GM23338 (cell line): ENCODE results near the gene RPA1. TPM values are rescaled to one million over a fixed set of nuclear protein-coding genes. Genes with fewer than 3 reads are reported as not detected.

Experiments used
- ATAC-seq: fragments of 200-7000 bp; cut with Tn5 transposase; 3 replicates; pipeline ENCODE4 v1.9.1; 2020
- DNase-seq: peaks from one replicate; pipeline ENCODE4 v3.0.0-alpha.2; 2015; ENCODE audit warnings: low spot score
- H2AFZ ChIP-seq: fragments of 200-600 bp; sonication (generic); 2 replicates; pipeline ENCODE4 v1.8.0; 2016; ENCODE audit warnings: antibody characterized with exemption, mild to moderate bottlenecking, moderate library complexity
- H3F3A ChIP-seq: fragments of 200-600 bp; sonication (generic); replicated peaks from 2 replicates; pipeline ENCODE4 v1.8.0; 2017; ENCODE audit warnings: antibody characterized with exemption, mixed run types, low read depth
- H3K27ac ChIP-seq: fragments of 200-600 bp; sonication (generic); 2 replicates; pipeline ENCODE4 v1.6.1; 2016; ENCODE audit warnings: low read depth
- H3K27me3 ChIP-seq: fragments of 200-600 bp; sonication (generic); 2 replicates; pipeline ENCODE4 v1.8.0; 2016; ENCODE audit warnings: mild to moderate bottlenecking, mixed run types, moderate library complexity; ENCODE audit not compliant: insufficient read depth
- H3K36me3 ChIP-seq: fragments of 200-600 bp; sonication (generic); 2 replicates; pipeline ENCODE4 v1.8.0; 2016; ENCODE audit warnings: mild to moderate bottlenecking; ENCODE audit not compliant: insufficient read depth
- H3K4me1 ChIP-seq: fragments of 200-600 bp; sonication (generic); 2 replicates; pipeline ENCODE4 v1.8.0; 2016; ENCODE audit warnings: mild to moderate bottlenecking, moderate library complexity; ENCODE audit not compliant: insufficient read depth
- H3K4me2 ChIP-seq: fragments of 200-600 bp; sonication (generic); 2 replicates; pipeline ENCODE4 v1.7.1; 2017; ENCODE audit warnings: mixed run types
- H3K4me3 ChIP-seq: fragments of 200-600 bp; sonication (generic); 2 replicates; pipeline ENCODE4 v1.6.1; 2016; ENCODE audit warnings: mixed run types
- H3K79me2 ChIP-seq: fragments of 200-600 bp; sonication (generic); replicated peaks from 2 replicates; pipeline ENCODE4 v1.8.0; 2017; ENCODE audit warnings: mild to moderate bottlenecking; ENCODE audit not compliant: insufficient read depth
- H3K9me2 ChIP-seq: fragments of 200-600 bp; sonication (generic); 2 replicates; pipeline ENCODE4 v1.8.0; 2017; ENCODE audit not compliant: insufficient read depth
- H4K20me1 ChIP-seq: fragments of 200-600 bp; sonication (generic); replicated peaks from 2 replicates; pipeline ENCODE4 v1.8.0; 2017; ENCODE audit warnings: mild to moderate bottlenecking; ENCODE audit not compliant: insufficient read depth
- H3K27ac Mint-ChIP-seq: 2 replicates; pipeline ENCODE4 v1.8.0; 2020; ENCODE audit warnings: inconsistent platforms, mild to moderate bottlenecking, moderate library complexity, mixed read lengths
- H3K27me3 Mint-ChIP-seq: 3 replicates; pipeline ENCODE4 v1.8.0; 2022; ENCODE audit warnings: low read depth, mild to moderate bottlenecking, moderate library complexity, mixed read lengths, inconsistent platforms; ENCODE audit not compliant: insufficient read depth, poor library complexity
- H3K36me3 Mint-ChIP-seq: 3 replicates; pipeline ENCODE4 v1.8.0; 2021; ENCODE audit warnings: low read depth, mild to moderate bottlenecking, inconsistent platforms, moderate library complexity, mixed read lengths
- H3K4me1 Mint-ChIP-seq: 3 replicates; pipeline ENCODE4 v1.8.0; 2020; ENCODE audit warnings: mild to moderate bottlenecking, inconsistent platforms, mixed read lengths
- H3K4me3 Mint-ChIP-seq: 3 replicates; pipeline ENCODE4 v1.8.0; 2021; ENCODE audit warnings: moderate library complexity, mild to moderate bottlenecking, inconsistent platforms, mixed read lengths
- H3K9me3 Mint-ChIP-seq: 3 replicates; pipeline ENCODE4 v1.8.0; 2020; ENCODE audit warnings: moderate library complexity, mild to moderate bottlenecking, inconsistent platforms, mixed read lengths
- CREB1 ChIP-seq: fragments of 250-450 bp; sonication (Bioruptor Pico); IDR thresholded peaks from 2 replicates; pipeline ENCODE4 v1.5.0; 2020; ENCODE audit warnings: low read depth, mild to moderate bottlenecking, moderate library complexity
- EZH2 ChIP-seq: fragments of 200-600 bp; sonication (generic); IDR thresholded peaks from one replicate; pipeline ENCODE4 v1.8.0; 2017; ENCODE audit warnings: antibody characterized with exemption, mild to moderate bottlenecking, low read depth; ENCODE audit not compliant: unreplicated experiment
- EZH2phosphoT487 ChIP-seq: fragments of 200-600 bp; sonication (generic); IDR thresholded peaks from one replicate; pipeline ENCODE4 v1.8.1; 2018; ENCODE audit warnings: antibody characterized with exemption; ENCODE audit not compliant: unreplicated experiment
- POLR2AphosphoS5 ChIP-seq: IDR thresholded peaks from 2 replicates; pipeline ENCODE4 v1.6.1; 2016; ENCODE audit warnings: antibody characterized with exemption, low read depth
- STAT1 ChIP-seq: IDR thresholded peaks from one replicate; pipeline ENCODE4 v1.6.1; 2016; ENCODE audit warnings: antibody characterized with exemption; ENCODE audit not compliant: unreplicated experiment
- ZNF114 ChIP-seq: fragments of 250-450 bp; sonication (Bioruptor Pico); IDR thresholded peaks from 2 replicates; pipeline ENCODE4 v1.5.0; 2020; ENCODE audit warnings: mild to moderate bottlenecking, moderate library complexity
- polyA plus RNA-seq: library from polyadenylated mRNA; unstranded; fragments of >200 nt; fragmentation: Nextera tagmentation; extraction: Ambion mirVana; gene quantifications from 2 replicates; pipeline ENCODE4 v1.2.1, GENCODE V29; 2016
- total RNA-seq: library from RNA; depleted of rRNA; stranded (reverse); fragments of >200 nt; shearing (Covaris generic); gene quantifications from 2 replicates; pipeline ENCODE4 v1.2.3, GENCODE V29; 2014
- TF ChIP-seq, protein P1 (sequence below), 2 experiments: fragments of 200-600 bp in 1 of 2; sonication (generic) in 1 of 2; conservative IDR thresholded peaks; 2 replicates each; pipeline versions ENCODE4 v1.5.1 to v1.6.1; 2016 to 2017; ENCODE audit warnings: antibody characterized with exemption in 2 of 2, low read depth in 2 of 2, mild to moderate bottlenecking in 2 of 2, moderate library complexity in 1 of 2
- TF ChIP-seq, protein P2 (sequence below): fragments of 250-450 bp; sonication (Bioruptor Pico); IDR thresholded peaks from 2 replicates; pipeline ENCODE4 v1.5.0; 2020; ENCODE audit warnings: mild to moderate bottlenecking, moderate library complexity
- TF ChIP-seq, protein P3 (sequence below): IDR thresholded peaks from 2 replicates; pipeline ENCODE4 v1.6.1; 2016; ENCODE audit warnings: antibody characterized with exemption

The RPA1 gene
- total and polyA plus RNA-seq, 2 experiments from 2014 or later = 33.7 to 52.1 TPM

DNA sequence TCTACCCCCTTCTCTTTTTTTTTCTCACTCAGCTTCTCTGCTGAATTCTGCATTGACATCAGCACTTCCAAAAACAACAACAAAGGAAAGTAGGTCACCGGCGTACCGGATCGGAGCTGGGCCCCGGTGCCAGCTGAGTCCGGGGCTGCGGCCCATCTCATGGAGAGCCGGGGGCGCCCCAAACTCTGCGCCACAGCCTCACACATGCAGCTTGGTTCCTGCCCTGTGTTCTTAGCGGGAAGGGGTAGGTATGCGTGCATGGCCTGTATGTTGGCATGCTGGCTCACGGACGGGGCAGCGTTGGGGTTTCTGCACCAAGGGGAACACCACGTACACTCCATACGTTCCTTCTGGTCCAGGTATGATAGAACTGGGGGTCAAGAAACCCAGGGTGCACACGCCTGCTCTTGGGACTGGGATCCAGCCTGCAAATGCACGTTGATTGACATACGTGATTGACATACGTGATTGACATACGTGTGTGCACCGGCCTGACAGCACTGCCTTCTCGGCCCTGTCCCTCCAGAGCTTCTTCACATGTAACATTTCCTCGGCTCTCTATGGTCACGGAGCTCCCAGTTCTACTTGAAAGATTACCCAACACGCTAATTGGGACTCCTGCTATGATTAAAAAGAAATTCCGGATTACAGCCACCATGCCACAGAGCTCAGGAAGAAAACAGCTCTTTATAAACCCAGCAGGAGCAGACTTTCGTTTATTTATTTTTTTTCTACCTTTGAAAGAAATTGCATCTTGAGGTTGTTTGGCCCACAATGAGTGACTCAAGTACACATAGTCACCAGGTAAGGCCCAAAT lies 88.7 kb downstream of the RPA1 start:
- no peaks in the 10 kb centered on the region for H3K4me1 ChIP-seq
- H3K27me3 Mint-ChIP-seq = peaks cover 23% of the 10 kb centered on the region
- DNase-seq (no peak), ATAC-seq (no peak)
- no peaks in the 10 kb centered on the region for H3K9me3 Mint-ChIP-seq
- H3K4me1 Mint-ChIP-seq = peaks cover 4% of the 10 kb centered on the region; the same call in 2 of the 3 replicates
- no peak overlapping the region for H3K4me3 ChIP-seq
- H3K27ac Mint-ChIP-seq = no peak overlapping the region
- H3K4me2 ChIP-seq = no peak overlapping the region
- no peaks in the 10 kb centered on the region for H3K36me3 ChIP-seq
- 0 out of 2 replicates have a peak, but pooled peaks cover 4% of the 10 kb centered on the region for H4K20me1 ChIP-seq
- H3K9me2 ChIP-seq = no peaks in the 10 kb centered on the region
- H3K79me2 ChIP-seq = no peaks in the 10 kb centered on the region
- H3K27ac ChIP-seq = no peak overlapping the region
- no peak overlapping the region for H2AFZ ChIP-seq
- no peaks in the 10 kb centered on the region for H3K36me3 Mint-ChIP-seq
- no peaks in the 10 kb centered on the region for H3F3A ChIP-seq
- no peak overlapping the region for H3K4me3 Mint-ChIP-seq
- peaks cover 4% of the 10 kb centered on the region; the same call in 1 of the 2 replicates for H3K27me3 ChIP-seq
- TF ChIP-seq EZH2 = no peak
- TF ChIP-seq EZH2phosphoT487 = no peak
- no peak for TF ChIP-seq STAT1
- TF ChIP-seq, protein P1, sequence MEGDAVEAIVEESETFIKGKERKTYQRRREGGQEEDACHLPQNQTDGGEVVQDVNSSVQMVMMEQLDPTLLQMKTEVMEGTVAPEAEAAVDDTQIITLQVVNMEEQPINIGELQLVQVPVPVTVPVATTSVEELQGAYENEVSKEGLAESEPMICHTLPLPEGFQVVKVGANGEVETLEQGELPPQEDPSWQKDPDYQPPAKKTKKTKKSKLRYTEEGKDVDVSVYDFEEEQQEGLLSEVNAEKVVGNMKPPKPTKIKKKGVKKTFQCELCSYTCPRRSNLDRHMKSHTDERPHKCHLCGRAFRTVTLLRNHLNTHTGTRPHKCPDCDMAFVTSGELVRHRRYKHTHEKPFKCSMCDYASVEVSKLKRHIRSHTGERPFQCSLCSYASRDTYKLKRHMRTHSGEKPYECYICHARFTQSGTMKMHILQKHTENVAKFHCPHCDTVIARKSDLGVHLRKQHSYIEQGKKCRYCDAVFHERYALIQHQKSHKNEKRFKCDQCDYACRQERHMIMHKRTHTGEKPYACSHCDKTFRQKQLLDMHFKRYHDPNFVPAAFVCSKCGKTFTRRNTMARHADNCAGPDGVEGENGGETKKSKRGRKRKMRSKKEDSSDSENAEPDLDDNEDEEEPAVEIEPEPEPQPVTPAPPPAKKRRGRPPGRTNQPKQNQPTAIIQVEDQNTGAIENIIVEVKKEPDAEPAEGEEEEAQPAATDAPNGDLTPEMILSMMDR (conservative IDR thresholded peaks at IDR 0.05; ENCODE audit: low read depth in 2 of 2) = no peak
- TF ChIP-seq POLR2AphosphoS5 = no peak
- TF ChIP-seq, protein P2, sequence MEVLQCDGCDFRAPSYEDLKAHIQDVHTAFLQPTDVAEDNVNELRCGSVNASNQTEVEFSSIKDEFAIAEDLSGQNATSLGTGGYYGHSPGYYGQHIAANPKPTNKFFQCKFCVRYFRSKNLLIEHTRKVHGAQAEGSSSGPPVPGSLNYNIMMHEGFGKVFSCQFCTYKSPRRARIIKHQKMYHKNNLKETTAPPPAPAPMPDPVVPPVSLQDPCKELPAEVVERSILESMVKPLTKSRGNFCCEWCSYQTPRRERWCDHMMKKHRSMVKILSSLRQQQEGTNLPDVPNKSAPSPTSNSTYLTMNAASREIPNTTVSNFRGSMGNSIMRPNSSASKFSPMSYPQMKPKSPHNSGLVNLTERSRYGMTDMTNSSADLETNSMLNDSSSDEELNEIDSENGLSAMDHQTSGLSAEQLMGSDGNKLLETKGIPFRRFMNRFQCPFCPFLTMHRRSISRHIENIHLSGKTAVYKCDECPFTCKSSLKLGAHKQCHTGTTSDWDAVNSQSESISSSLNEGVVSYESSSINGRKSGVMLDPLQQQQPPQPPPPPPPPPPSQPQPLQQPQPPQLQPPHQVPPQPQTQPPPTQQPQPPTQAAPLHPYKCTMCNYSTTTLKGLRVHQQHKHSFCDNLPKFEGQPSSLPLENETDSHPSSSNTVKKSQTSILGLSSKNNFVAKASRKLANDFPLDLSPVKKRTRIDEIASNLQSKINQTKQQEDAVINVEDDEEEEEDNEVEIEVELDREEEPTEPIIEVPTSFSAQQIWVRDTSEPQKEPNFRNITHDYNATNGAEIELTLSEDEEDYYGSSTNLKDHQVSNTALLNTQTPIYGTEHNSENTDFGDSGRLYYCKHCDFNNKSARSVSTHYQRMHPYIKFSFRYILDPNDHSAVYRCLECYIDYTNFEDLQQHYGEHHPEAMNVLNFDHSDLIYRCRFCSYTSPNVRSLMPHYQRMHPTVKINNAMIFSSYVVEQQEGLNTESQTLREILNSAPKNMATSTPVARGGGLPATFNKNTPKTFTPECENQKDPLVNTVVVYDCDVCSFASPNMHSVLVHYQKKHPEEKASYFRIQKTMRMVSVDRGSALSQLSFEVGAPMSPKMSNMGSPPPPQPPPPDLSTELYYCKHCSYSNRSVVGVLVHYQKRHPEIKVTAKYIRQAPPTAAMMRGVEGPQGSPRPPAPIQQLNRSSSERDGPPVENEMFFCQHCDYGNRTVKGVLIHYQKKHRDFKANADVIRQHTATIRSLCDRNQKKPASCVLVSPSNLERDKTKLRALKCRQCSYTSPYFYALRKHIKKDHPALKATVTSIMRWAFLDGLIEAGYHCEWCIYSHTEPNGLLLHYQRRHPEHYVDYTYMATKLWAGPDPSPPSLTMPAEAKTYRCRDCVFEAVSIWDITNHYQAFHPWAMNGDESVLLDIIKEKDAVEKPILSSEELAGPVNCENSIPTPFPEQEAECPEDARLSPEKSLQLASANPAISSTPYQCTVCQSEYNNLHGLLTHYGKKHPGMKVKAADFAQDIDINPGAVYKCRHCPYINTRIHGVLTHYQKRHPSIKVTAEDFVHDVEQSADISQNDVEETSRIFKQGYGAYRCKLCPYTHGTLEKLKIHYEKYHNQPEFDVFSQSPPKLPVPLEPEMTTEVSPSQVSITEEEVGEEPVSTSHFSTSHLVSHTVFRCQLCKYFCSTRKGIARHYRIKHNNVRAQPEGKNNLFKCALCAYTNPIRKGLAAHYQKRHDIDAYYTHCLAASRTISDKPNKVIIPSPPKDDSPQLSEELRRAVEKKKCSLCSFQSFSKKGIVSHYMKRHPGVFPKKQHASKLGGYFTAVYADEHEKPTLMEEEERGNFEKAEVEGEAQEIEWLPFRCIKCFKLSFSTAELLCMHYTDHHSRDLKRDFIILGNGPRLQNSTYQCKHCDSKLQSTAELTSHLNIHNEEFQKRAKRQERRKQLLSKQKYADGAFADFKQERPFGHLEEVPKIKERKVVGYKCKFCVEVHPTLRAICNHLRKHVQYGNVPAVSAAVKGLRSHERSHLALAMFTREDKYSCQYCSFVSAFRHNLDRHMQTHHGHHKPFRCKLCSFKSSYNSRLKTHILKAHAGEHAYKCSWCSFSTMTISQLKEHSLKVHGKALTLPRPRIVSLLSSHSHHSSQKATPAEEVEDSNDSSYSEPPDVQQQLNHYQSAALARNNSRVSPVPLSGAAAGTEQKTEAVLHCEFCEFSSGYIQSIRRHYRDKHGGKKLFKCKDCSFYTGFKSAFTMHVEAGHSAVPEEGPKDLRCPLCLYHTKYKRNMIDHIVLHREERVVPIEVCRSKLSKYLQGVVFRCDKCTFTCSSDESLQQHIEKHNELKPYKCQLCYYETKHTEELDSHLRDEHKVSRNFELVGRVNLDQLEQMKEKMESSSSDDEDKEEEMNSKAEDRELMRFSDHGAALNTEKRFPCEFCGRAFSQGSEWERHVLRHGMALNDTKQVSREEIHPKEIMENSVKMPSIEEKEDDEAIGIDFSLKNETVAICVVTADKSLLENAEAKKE = no peak
- no peak for TF ChIP-seq ZNF114
- TF ChIP-seq CREB1 (CRISPR knock-in tag) = no peak
- TF ChIP-seq, protein P3, sequence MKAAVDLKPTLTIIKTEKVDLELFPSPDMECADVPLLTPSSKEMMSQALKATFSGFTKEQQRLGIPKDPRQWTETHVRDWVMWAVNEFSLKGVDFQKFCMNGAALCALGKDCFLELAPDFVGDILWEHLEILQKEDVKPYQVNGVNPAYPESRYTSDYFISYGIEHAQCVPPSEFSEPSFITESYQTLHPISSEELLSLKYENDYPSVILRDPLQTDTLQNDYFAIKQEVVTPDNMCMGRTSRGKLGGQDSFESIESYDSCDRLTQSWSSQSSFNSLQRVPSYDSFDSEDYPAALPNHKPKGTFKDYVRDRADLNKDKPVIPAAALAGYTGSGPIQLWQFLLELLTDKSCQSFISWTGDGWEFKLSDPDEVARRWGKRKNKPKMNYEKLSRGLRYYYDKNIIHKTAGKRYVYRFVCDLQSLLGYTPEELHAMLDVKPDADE = no peak
